ENCODE results near the gene ZNF516.
"Not testable (repeated sequence)": the region's sequence is repeated elsewhere in the genome, so short reads cannot be mapped to it uniquely, and the experiment has no call there.

Gene ZNF516

DNA sequence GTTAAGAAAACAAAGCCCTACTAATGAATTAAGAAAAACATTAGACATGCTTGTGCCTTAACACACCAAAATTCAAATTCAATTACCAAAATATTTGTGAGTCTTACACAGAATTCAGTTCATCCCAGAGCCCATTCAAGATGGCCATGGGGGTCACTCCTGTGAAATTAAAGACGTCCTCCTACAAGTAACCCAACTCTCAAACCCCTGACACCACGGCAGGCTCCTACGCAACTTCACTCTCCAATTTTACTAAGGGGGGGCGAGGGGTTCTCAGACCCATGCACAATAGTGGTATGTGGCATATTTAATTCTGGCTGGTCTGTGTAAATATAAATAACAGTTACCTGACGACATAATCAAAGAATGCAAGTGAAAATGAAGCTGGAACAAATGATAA is 5.0 kb downstream of the ZNF516 start:
- no peak for DNase-seq (ENCODE audit: low spot score)

DNA sequence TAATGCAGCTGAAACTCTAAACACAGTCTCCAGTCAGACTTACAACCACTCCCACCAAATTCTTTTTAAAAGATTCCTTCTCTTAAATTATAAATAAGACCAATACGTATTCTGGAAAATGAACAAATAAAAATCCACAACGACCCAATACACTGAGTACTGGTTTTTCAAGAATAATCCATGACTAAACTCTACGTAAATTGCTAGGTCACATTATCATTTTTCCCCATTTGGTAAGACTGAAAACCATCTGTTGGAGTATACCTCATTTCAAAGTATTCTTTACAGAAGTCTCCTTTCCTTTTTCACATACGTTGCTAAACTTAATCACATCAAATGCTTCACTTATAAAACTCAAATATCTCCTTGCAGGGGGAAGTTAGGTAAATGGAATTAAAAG is 6.0 kb downstream of the ZNF516 start:
- no peak for DNase-seq (ENCODE audit: low spot score)

DNA sequence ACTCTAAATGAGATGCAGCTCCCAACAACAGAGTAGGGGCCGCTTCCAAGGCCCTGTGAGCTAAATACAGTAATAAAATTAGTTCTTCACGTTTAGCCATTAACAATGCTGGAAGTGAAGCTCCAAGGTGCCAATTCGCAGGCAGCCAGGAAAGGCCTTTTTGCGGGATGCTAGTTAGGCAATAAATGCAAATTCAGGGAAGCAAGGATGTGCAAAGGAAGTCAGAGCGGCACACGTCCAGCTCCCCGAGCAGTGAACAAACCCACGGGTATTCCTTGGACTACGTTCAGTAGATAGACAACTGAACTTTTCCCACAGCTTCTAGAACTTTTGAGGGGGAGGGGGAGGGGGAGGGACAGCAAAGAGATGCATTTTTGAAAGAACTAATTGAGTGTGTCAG is 6.9 kb downstream of the ZNF516 start:
- no peak for DNase-seq (ENCODE audit: low spot score)

DNA sequence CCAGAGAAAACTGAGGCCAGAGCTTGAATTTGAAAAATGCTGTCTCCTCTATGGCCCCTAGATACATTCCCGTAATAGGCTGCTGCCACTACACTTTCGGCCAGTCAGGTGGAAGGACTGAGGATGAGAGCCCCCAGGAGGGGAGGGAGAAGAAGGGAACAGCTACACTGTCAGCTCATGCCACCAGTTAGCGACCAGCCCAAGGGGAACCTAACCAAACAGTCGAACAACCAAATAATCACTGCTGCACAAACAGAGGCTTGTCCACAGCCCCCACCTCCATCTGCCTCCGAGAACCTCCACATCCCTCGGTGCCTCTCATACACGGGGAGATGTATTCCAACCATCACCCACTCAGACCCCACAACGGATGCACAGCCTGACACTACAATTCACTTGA is 7.3 kb downstream of the ZNF516 start:
- no peak for DNase-seq (ENCODE audit: low spot score)

DNA sequence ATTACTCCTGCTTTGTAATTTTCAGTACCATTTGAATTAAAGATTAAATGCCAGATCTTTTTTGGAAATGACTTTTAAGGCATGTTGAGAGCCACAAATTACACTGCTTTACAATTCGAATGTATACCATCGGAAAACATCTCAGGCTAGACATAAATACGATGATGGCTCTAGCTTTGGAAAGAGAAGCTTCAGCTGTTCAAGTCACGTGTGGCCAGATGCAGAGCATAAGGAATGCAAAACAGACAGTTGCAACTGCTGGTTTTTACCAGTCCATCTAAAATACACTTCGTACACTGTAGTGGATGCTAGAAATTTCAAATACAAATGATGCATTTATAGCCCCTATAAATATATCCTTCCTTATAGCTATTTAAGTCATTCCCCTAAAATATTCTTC is 8.0 kb downstream of the ZNF516 start:
- no peak for DNase-seq (ENCODE audit: low spot score)

DNA sequence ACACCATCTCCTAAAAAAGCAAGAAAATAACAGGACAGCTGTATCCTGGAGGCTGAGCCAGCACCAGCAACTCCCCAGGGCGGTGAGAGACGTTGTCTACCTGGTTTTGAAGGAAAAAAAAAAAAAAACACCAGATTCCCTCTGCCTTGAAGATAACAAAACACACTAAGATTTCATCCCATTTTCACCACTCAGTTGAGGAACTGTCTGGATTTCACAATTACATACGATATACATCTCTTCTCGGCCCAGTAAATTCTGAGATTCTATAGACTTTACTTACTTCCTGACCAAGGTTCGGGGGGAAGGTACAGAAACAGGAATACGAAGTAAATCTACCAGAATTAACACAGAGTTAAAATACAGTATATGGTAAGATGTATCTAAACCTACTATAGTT is 8.5 kb downstream of the ZNF516 start:
- DNase-seq (ENCODE audit: low spot score) = no peak

DNA sequence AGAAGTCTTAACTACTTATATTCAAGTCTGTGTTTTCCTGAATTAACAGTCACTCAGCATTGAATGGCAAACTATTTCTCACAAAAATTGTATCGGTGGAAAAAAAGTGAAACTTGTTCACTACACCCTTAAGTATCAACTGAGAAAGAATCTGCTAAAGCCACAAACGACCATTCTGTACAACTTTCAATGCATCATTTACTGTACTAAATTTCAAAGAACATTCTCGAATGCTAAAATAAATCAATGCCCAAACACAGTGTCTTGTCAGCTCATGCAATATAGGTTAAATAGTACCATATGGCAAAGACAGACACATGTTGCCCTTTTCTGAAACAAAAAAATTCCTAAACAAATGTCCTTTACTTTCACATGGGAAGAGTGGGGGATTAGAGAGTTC is 9.0 kb downstream of the ZNF516 start:
- DNase-seq (ENCODE audit: low spot score) = no peak

DNA sequence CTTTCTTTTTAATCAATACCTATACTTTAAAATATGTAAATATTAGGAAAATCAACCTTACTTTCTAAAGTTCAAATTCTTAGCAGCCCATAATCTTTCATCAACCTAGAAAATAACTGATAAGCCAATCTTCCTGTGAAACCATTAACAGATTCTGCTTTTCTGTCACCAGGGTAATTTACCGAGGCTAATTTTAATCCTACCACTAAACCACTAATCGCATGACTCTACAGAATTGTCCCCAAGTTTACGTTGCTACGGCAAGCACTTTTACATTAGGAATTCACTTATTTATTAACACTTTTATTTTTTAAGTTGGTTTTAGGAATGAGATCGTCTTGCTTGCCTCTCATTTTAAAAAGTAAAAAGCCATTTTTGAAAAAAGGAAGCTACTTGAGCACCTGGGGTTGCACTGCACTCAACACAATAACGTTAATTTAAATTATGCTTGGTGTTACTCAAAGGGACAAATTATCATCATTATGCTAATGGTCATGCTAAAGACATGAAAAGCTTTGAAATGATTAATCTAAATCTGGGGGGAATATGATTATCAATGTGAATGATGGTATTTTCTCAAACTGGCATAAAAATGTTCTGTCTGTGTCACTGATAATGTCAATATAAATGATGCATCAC is 10.2 kb downstream of the ZNF516 start:
- no peak for DNase-seq (ENCODE audit: low spot score)

DNA sequence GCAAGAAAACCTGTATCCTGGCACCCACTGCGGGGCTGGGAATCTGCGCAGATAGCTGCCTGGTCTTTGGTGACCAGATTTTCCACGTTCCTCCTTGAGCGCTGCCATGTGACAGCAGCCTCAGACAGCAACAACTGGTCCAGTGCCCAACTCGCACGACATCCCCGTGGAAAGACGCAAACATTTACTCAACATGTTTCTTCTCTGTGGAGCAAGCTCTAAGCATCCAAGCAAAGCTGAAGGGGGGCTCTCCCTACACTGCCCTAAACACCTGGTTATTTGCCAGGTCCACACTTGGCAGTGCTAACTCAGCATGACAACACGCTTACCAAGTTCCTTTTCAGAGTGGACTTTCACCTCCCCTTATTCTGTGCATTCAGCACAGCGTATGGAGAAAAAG is 11.3 kb downstream of the ZNF516 start:
- DNase-seq (ENCODE audit: low spot score) = no peak

DNA sequence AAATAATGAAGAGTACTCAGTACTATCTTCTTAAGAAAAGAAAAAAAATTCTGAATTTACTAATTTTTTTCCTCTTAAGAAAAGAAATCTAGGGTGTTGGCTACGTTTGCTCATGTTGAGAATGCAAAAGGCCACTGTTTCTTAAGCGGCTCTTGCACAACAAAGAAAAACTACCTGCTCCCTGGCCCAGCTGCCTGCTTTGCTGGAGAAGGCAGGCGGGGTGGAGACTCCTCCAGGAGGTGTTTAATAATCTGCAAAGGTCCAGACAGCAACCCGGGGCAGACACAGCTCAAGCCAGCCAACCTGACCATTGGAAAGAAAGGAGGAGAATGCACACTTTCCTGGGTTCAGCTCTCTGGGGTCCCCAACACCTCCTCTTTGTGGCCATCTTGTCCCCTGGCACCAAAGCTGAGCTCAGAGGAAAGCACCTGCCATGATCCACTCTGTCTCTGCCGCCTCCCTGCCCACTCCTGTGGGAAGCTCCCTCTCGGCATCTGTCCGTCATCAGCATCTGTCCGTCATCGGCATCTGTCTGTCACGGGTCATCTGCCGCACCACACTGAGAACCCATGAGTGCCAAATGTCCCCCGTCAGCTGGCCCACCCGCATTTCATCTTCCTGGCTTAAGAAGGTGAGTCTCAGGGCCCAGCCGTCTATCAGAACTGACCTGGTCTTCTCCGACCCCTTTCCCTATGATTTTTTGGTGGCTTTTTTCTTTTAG is 11.9 kb downstream of the ZNF516 start:
- DNase-seq (ENCODE audit: low spot score) = no peak

DNA sequence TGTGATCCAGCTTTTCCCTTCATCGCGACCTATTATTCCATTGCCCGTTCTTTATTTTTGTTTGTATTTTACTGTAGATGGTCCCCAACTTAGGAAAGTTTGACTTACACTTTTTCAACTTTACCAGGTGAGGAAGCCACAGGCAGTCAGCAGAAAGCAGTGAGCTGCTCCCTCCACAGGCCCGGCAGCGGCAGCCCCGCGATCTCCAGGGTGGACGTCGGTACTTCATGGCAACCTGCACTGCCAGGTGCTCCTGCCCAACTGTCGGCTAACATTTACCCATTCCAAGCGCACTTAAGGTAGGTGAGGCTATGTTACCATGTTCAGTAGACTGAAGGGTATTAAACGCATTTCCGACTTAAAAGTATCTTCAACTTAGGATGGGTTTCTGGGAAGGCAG is 12.8 kb downstream of the ZNF516 start:
- no peak for DNase-seq (ENCODE audit: low spot score)

DNA sequence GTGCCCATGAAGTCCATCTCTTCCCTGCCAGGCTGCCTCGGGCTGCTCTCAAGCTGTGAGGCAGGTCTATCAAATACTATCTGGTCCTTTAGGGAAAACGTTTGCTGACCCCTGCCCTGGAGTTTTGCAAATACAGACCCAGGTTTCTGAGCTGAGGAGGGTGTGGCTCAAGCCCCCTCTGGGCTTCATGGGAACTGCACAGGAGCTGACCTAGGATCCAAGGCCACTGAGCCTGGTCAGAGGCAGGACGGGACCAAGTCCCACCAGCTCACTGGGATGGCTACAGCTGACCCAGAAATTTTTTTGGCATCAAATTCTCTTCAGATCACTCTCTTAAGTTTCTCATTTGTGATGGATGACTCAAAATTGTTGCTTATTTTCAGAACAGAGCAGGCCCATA is 14.1 kb downstream of the ZNF516 start:
- DNase-seq (ENCODE audit: low spot score) = no peak

DNA sequence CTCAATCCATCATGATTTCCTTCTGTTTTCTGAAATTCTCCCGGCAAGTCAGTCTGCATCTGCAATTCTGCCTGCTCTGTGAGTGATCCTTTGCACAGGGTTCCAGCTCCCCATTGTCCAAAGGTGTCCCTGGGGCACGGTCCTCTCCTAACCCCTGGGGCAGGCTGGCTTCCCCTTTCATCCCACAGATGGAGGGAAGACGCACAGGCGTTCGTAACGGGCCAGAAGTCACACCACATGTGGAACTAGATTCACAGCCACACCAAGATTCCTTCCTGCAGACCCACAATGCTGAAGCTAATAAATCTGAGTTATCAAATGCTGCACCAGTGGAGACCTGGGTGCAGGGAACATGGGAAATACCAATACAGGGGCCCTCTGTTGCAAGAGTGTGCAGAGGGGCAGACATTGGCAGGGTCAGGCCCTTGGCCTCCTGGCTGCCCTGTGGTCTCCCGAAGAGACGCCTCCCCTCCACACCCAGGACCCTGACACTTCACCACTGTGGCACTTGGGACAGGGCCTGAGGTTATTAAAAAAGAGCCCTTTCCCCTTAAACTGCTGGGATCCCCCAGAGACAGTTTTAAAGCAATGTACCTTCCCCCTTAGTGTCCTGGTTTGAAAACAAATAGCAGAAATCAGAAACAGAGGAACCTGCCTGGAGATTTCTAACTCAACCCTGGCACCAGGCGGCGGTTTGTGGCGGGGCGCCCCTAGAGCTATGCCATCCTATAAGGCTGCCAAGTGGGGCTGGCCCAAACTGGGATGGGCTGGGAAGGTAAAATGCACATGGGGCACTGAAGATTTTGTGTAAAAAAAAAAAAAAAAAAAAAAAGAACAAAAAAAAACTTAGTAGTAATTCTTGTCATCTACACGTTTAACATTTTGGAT is 15.4 kb downstream of the ZNF516 start:
- DNase-seq (ENCODE audit: low spot score) = no peak

DNA sequence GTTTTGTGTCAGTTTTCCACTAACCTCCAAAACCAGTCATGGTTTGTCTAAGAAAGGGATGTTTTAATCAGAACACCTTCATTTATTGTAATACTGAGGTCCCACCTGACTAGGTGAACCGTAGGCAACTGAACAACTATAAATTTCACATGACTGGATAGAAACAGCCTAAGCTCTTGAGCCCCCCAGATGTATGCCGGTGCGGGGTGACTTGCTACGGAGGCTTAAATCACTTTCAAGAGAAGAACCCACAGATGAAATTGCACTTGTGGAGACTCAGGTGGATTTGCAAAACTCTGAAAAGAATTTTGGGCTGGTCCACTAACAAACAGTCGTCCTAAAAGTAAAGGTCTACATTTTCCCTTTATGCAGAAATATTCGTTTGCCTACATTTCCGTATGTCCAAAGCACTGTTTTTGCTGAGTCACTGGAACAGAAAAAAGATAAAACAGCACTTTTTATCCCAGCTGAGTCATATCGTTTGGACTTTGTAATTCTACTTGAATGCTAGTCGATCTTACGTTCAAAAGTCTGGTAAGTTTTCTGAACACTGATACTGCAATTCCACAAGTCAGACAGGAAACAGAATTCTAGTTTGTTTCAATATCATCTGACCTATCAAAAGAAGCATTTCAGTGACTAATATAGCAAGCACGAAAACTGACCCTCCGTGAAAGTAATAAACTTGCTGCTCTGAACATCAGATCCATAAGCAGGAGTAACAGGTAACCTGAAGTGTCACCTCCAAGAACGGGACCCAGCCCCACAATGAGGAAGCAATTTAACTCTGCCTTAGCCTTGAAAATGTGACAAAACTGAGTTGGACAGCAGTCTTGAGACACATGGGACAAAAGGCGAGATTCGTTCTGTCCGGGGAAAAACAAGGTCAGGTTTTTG is 18.1 kb downstream of the ZNF516 start:
- DNase-seq (ENCODE audit: low spot score) = peak; percentile 73

DNA sequence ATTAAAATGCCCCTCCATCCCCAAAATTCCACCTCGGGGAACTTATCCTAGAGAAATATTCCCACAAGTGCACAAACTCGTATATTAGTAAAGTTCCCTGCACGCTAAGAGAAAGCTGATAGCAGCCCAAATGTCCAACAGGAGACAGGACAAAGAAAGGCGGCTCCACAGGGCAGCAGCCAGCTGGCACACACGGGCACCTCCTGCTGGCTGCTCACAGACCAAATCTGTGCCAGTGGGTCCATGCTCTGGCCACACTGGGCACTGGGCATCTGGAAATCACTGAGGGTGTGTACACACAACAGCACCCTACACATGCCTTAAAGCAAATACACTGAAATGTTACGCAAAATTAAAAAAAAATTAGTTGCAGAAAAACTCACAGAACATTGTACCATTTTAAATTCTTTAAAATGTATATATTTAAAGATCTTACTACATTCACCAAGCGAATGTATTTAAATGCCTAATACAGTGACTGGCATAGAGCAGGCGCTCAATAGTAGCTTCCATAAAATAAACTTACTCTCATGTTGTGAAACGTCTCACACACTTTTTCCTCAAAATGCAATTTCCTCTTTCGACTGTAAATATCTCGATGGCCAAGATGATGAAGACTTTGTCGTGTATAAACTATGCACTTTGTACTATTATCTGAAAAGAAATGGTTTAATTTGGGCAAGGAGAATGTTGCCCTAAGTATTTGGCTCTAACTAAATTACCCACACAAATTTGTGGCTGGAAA is 19.4 kb downstream of the ZNF516 start:
- no peak for DNase-seq (ENCODE audit: low spot score)

DNA sequence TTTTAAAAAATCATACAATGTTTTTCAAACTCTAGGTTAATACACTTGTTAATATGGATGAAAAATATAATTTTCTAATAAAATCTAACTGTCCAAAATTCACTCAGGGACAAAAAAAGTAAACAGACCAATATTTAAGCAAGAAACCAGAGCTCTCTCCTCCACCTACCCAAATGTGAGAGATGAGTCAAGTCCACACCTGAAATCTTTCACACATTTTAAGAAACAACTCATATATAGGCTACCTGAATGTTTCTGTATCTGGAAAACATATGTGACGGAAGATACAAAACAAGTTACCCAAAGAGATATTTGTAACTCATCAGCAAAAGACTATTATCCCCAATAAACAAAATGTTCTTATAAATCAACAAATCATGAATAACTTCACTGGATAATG is 20.2 kb downstream of the ZNF516 start:
- DNase-seq (ENCODE audit: low spot score) = no peak

DNA sequence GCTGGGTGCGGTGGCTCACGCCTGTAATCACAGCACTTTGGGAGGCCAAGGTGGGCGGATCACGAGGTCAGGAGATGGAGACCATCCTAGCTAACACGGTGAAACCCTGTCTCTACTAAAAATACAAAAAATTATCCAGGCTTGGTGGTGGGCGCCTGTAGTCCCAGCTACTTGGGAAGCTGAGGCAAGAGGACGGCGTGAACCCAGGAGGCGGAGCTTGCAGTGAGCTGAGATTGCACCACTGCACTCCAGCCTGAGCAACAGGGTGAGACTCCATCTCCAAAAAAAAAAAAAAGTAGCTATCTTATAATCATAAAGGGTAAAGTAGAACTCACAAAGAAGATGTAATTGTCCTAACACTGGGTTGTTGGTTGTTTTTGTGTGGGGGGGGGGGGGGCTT is 21.5 kb downstream of the ZNF516 start:
- not testable (repeated sequence) for DNase-seq (ENCODE audit: low spot score)

DNA sequence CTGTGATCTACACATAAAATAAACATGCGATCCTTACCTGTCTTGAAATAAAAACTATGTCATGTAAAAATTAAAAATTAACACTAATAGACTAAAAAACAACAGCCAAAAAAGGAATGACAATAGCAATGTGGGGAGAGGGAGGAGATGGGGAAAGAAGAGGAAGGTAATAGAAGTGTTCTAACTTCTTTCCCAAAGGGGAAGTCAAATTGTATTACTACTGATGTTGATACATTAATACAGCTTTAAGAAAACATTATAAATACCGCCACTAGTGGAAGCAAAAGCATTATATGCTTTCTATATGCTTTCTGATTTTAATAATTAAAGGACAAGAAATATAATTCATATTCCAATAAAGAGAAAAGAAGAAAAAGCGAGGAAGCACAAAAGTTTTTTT is 22.2 kb downstream of the ZNF516 start:
- DNase-seq (ENCODE audit: low spot score) = no peak

DNA sequence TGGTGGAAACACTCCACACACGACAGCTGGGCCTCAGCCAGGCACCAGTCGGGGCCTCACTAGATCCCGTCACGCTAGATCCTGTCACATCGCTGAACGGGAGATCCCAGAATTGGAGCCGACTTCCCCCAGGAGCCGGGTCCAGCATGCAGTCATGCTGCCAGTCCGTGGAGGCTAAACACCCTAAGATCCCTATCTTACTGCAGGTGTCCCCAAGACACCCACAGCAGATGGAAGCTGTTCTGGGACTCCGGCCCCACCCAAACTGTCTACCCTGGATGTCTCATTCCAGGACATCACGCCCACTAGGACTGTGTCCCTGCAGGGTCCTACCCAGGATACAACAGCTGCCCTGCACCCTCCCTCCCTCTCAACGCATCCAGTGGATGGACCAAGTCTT is 23.4 kb downstream of the ZNF516 start:
- no peak for DNase-seq (ENCODE audit: low spot score)

DNA sequence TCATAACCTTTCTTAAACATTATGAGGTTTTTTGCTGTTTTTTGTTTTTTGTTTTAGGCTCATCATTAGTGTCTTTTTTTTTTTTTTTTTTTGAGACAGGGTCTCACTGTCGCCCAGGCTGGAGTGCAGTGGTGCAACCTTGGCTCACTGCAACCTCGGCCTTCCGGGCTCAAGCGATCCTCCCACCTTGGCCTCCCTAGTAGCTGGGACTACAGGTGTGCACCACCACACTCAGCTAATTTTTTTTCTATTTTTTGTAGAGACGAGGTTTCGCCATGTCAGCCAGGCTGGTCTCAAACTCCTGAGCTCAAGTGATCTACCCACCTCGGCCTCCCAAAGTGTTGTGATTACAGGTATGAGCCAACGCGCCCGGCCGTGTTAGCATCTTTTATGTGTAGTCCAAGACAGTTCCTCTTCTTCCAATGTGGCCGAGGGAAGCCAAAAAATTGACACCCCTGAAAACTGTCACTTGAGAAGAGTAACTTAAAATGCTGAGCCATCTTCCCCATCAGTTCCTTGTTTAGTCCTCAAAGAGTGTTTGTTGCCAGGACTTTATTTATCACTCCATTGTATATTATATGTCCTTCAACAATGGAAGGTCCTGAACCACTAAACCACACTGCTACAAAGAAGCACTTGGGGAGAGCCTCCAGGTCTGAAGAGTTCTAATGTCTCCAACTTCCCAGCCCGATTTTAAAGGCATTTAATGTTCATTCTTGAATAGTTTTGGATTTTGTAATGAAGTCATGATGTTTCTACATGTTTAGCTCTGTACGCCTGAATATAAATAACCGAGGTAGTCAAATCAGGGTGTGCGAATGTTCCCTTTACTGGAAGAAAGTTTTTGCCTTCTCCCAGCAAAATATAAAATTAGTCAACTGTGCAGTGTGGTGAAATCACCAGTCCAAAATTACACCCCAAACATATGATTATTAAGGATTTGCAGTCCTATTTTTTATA is 26.4 kb downstream of the ZNF516 start:
- DNase-seq (ENCODE audit: low spot score) = no peak
